ENCODE results near the gene SV2C.

Gene SV2C

GRCh38 chr5:76137887-76138542 is 54.8 kb downstream of the SV2C start:
- no peak overlapping the region for H3K9ac ChIP-seq (ENCODE audit: low read depth in 1 of 2, low read length in 2 of 2)
- H3K9me3 ChIP-seq (ENCODE audit: control insufficient read depth in 1 of 2, low read length in 2 of 2), result no peaks in the 10 kb centered on the region
- H3K36me3 ChIP-seq (ENCODE audit: control insufficient read depth in 1 of 2, insufficient read depth in 2 of 2, low read length in 2 of 2), result no peaks in the 10 kb centered on the region
- no peak overlapping the region for H3K27ac ChIP-seq (ENCODE audit: low read depth, low read length)
- peaks cover 0 to 9% of the 10 kb centered on the region in 2 donors for H3K27me3 ChIP-seq (ENCODE audit: control insufficient read depth in 1 of 2, insufficient read depth in 2 of 2, low read length in 2 of 2)
- no peaks in the 10 kb centered on the region for H3K4me1 ChIP-seq (ENCODE audit: control insufficient read depth in 1 of 2, insufficient read depth in 2 of 2, low read length in 2 of 2)
- H3K4me3 ChIP-seq (ENCODE audit: low read depth in 1 of 2, low read length in 2 of 2), result no peak overlapping the region

- Histone ChIP-seq H3K27me3 (ENCODE audit: control insufficient read depth in 1 of 2, insufficient read depth in 2 of 2, low read length in 2 of 2) (no peaks in the 10 kb centered on the region), H3K9ac (ENCODE audit: low read depth in 1 of 2, low read length in 2 of 2) (no peak overlapping the region), H3K27ac (ENCODE audit: low read depth, low read length) (no peak overlapping the region), H3K9me3 (ENCODE audit: control insufficient read depth in 1 of 2, low read length in 2 of 2) (no peaks in the 10 kb centered on the region), H3K4me1 (ENCODE audit: control insufficient read depth in 1 of 2, insufficient read depth in 2 of 2, low read length in 2 of 2) (no peaks in the 10 kb centered on the region), H3K4me3 (ENCODE audit: low read depth in 1 of 2, low read length in 2 of 2) (no peak overlapping the region), H3K36me3 (ENCODE audit: control insufficient read depth in 1 of 2, insufficient read depth in 2 of 2, low read length in 2 of 2) (no peaks in the 10 kb centered on the region)
These were observed 60.7 kb downstream of the SV2C start for GRCh38 chr5:76143884-76144283.

- Histone ChIP-seq H3K4me3 (ENCODE audit: low read depth in 1 of 2, low read length in 2 of 2) (no peak overlapping the region), H3K36me3 (ENCODE audit: control insufficient read depth in 1 of 2, insufficient read depth in 2 of 2, low read length in 2 of 2) (no peaks in the 10 kb centered on the region), H3K27ac (ENCODE audit: low read depth, low read length) (no peak overlapping the region), H3K4me1 (ENCODE audit: control insufficient read depth in 1 of 2, insufficient read depth in 2 of 2, low read length in 2 of 2) (no peaks in the 10 kb centered on the region), H3K9ac (ENCODE audit: low read depth in 1 of 2, low read length in 2 of 2) (no peak overlapping the region), H3K27me3 (ENCODE audit: control insufficient read depth in 1 of 2, insufficient read depth in 2 of 2, low read length in 2 of 2) (no peaks in the 10 kb centered on the region), H3K9me3 (ENCODE audit: control insufficient read depth in 1 of 2, low read length in 2 of 2) (no peaks in the 10 kb centered on the region)
These were observed 61.5 kb downstream of the SV2C start for GRCh38 chr5:76144513-76145274.

- Histone ChIP-seq H3K9ac (ENCODE audit: low read depth in 1 of 2, low read length in 2 of 2) (no peak overlapping the region), H3K4me1 (ENCODE audit: control insufficient read depth in 1 of 2, insufficient read depth in 2 of 2, low read length in 2 of 2) (no peaks in the 10 kb centered on the region), H3K27ac (ENCODE audit: low read depth, low read length) (no peak overlapping the region), H3K36me3 (ENCODE audit: control insufficient read depth in 1 of 2, insufficient read depth in 2 of 2, low read length in 2 of 2) (no peaks in the 10 kb centered on the region), H3K9me3 (ENCODE audit: control insufficient read depth in 1 of 2, low read length in 2 of 2) (no peaks in the 10 kb centered on the region), H3K4me3 (ENCODE audit: low read depth in 1 of 2, low read length in 2 of 2) (no peak overlapping the region), H3K27me3 (ENCODE audit: control insufficient read depth in 1 of 2, insufficient read depth in 2 of 2, low read length in 2 of 2) (no peaks in the 10 kb centered on the region)
These were observed 62.8 kb downstream of the SV2C start for GRCh38 chr5:76145945-76146344.

- Histone ChIP-seq H3K9me3 (ENCODE audit: control insufficient read depth in 1 of 2, low read length in 2 of 2) (no peaks in the 10 kb centered on the region), H3K9ac (ENCODE audit: low read depth in 1 of 2, low read length in 2 of 2) (no peak overlapping the region), H3K27me3 (ENCODE audit: control insufficient read depth in 1 of 2, insufficient read depth in 2 of 2, low read length in 2 of 2) (peaks cover 0 to 4% of the 10 kb centered on the region in 2 donors), H3K27ac (ENCODE audit: low read depth, low read length) (no peak overlapping the region), H3K36me3 (ENCODE audit: control insufficient read depth in 1 of 2, insufficient read depth in 2 of 2, low read length in 2 of 2) (no peaks in the 10 kb centered on the region), H3K4me3 (ENCODE audit: low read depth in 1 of 2, low read length in 2 of 2) (no peak overlapping the region), H3K4me1 (ENCODE audit: control insufficient read depth in 1 of 2, insufficient read depth in 2 of 2, low read length in 2 of 2) (no peaks in the 10 kb centered on the region)
These were observed 66.5 kb downstream of the SV2C start for GRCh38 chr5:76149636-76150035.

GRCh38 chr5:76152161-76152560 is 69.0 kb downstream of the SV2C start:
- H3K9ac ChIP-seq (ENCODE audit: low read depth in 1 of 2, low read length in 2 of 2), result no peak overlapping the region
- H3K4me1 ChIP-seq (ENCODE audit: control insufficient read depth in 1 of 2, insufficient read depth in 2 of 2, low read length in 2 of 2), result no peaks in the 10 kb centered on the region
- no peak overlapping the region for H3K4me3 ChIP-seq (ENCODE audit: low read depth in 1 of 2, low read length in 2 of 2)
- H3K27ac ChIP-seq (ENCODE audit: low read depth, low read length), result no peak overlapping the region
- H3K9me3 ChIP-seq (ENCODE audit: control insufficient read depth in 1 of 2, low read length in 2 of 2), result no peaks in the 10 kb centered on the region
- no peaks in the 10 kb centered on the region for H3K36me3 ChIP-seq (ENCODE audit: control insufficient read depth in 1 of 2, insufficient read depth in 2 of 2, low read length in 2 of 2)
- peaks cover 0 to 4% of the 10 kb centered on the region in 2 donors for H3K27me3 ChIP-seq (ENCODE audit: control insufficient read depth in 1 of 2, insufficient read depth in 2 of 2, low read length in 2 of 2)

- no peak overlapping the region for H3K4me3 ChIP-seq (ENCODE audit: low read depth in 1 of 2, low read length in 2 of 2)
- H3K27ac ChIP-seq (ENCODE audit: low read depth, low read length), result no peak overlapping the region
- H3K27me3 ChIP-seq (ENCODE audit: control insufficient read depth in 1 of 2, insufficient read depth in 2 of 2, low read length in 2 of 2), result peaks cover 0 to 4% of the 10 kb centered on the region in 2 donors
- H3K4me1 ChIP-seq (ENCODE audit: control insufficient read depth in 1 of 2, insufficient read depth in 2 of 2, low read length in 2 of 2), result no peaks in the 10 kb centered on the region
- no peak overlapping the region for H3K9ac ChIP-seq (ENCODE audit: low read depth in 1 of 2, low read length in 2 of 2)
- H3K9me3 ChIP-seq (ENCODE audit: control insufficient read depth in 1 of 2, low read length in 2 of 2), result no peaks in the 10 kb centered on the region
- H3K36me3 ChIP-seq (ENCODE audit: control insufficient read depth in 1 of 2, insufficient read depth in 2 of 2, low read length in 2 of 2), result no peaks in the 10 kb centered on the region
These were observed 69.5 kb downstream of the SV2C start for GRCh38 chr5:76152700-76153099.

- H3K4me3 ChIP-seq (ENCODE audit: low read depth in 1 of 2, low read length in 2 of 2), result no peak overlapping the region
- H3K36me3 ChIP-seq (ENCODE audit: control insufficient read depth in 1 of 2, insufficient read depth in 2 of 2, low read length in 2 of 2), result no peaks in the 10 kb centered on the region
- H3K9me3 ChIP-seq (ENCODE audit: control insufficient read depth in 1 of 2, low read length in 2 of 2), result no peaks in the 10 kb centered on the region
- no peak overlapping the region for H3K9ac ChIP-seq (ENCODE audit: low read depth in 1 of 2, low read length in 2 of 2)
- H3K4me1 ChIP-seq (ENCODE audit: control insufficient read depth in 1 of 2, insufficient read depth in 2 of 2, low read length in 2 of 2), result no peaks in the 10 kb centered on the region
- H3K27ac ChIP-seq (ENCODE audit: low read depth, low read length), result no peak overlapping the region
- peaks cover 0 to 4% of the 10 kb centered on the region in 2 donors for H3K27me3 ChIP-seq (ENCODE audit: control insufficient read depth in 1 of 2, insufficient read depth in 2 of 2, low read length in 2 of 2)
These were observed 70.1 kb downstream of the SV2C start for GRCh38 chr5:76153271-76153670.

- Histone ChIP-seq H3K27ac (ENCODE audit: low read depth, low read length) (no peak overlapping the region), H3K4me1 (ENCODE audit: control insufficient read depth in 1 of 2, insufficient read depth in 2 of 2, low read length in 2 of 2) (no peaks in the 10 kb centered on the region), H3K9ac (ENCODE audit: low read depth in 1 of 2, low read length in 2 of 2) (no peak overlapping the region), H3K9me3 (ENCODE audit: control insufficient read depth in 1 of 2, low read length in 2 of 2) (no peaks in the 10 kb centered on the region), H3K36me3 (ENCODE audit: control insufficient read depth in 1 of 2, insufficient read depth in 2 of 2, low read length in 2 of 2) (no peaks in the 10 kb centered on the region), H3K4me3 (ENCODE audit: low read depth in 1 of 2, low read length in 2 of 2) (no peak overlapping the region), H3K27me3 (ENCODE audit: control insufficient read depth in 1 of 2, insufficient read depth in 2 of 2, low read length in 2 of 2) (peaks cover 0 to 4% of the 10 kb centered on the region in 2 donors)
These were observed 71.0 kb downstream of the SV2C start for GRCh38 chr5:76154009-76154690.

GRCh38 chr5:76155536-76155935 is 72.4 kb downstream of the SV2C start:
- H3K9me3 ChIP-seq (ENCODE audit: control insufficient read depth in 1 of 2, low read length in 2 of 2), result no peaks in the 10 kb centered on the region
- H3K36me3 ChIP-seq (ENCODE audit: control insufficient read depth in 1 of 2, insufficient read depth in 2 of 2, low read length in 2 of 2), result no peaks in the 10 kb centered on the region
- no peak overlapping the region for H3K4me3 ChIP-seq (ENCODE audit: low read depth in 1 of 2, low read length in 2 of 2)
- no peak overlapping the region for H3K27ac ChIP-seq (ENCODE audit: low read depth, low read length)
- H3K9ac ChIP-seq (ENCODE audit: low read depth in 1 of 2, low read length in 2 of 2), result no peak overlapping the region
- peaks cover 0 to 4% of the 10 kb centered on the region in 2 donors for H3K27me3 ChIP-seq (ENCODE audit: control insufficient read depth in 1 of 2, insufficient read depth in 2 of 2, low read length in 2 of 2)
- H3K4me1 ChIP-seq (ENCODE audit: control insufficient read depth in 1 of 2, insufficient read depth in 2 of 2, low read length in 2 of 2), result no peaks in the 10 kb centered on the region
